ENCODE data around the gene PTGES3L.

Gene PTGES3L
- long read RNA-seq, donor 1, result 0 reads
- long read RNA-seq, donor 2, result 0 reads
- long read RNA-seq, donor 3, result 0 reads
- long read RNA-seq, donor 4, result 0 reads
- long read RNA-seq, donor 5, result 0 reads
- long read RNA-seq, donor 6, partial matches to known transcripts, result 0 of 1 reads
- long read RNA-seq, donor 6, other reads (novel, unspliced or antisense), result 0 of 1 reads
- long read RNA-seq, donor 7, result 0 reads
- long read RNA-seq, donor 8, result 0 reads

GRCh38 chr17:42979511-42980273, at the start of gene PTGES3L:
Gene PTGES3L (minus strand): TSS chr17:42980080. CDS start chr17:42980053, 27 bp downstream.
- no peak for DNase-seq

- no peak for DNase-seq
Measured at GRCh38 chr17:43028221-43028861, 48.5 kb upstream of the PTGES3L start.

DNA sequence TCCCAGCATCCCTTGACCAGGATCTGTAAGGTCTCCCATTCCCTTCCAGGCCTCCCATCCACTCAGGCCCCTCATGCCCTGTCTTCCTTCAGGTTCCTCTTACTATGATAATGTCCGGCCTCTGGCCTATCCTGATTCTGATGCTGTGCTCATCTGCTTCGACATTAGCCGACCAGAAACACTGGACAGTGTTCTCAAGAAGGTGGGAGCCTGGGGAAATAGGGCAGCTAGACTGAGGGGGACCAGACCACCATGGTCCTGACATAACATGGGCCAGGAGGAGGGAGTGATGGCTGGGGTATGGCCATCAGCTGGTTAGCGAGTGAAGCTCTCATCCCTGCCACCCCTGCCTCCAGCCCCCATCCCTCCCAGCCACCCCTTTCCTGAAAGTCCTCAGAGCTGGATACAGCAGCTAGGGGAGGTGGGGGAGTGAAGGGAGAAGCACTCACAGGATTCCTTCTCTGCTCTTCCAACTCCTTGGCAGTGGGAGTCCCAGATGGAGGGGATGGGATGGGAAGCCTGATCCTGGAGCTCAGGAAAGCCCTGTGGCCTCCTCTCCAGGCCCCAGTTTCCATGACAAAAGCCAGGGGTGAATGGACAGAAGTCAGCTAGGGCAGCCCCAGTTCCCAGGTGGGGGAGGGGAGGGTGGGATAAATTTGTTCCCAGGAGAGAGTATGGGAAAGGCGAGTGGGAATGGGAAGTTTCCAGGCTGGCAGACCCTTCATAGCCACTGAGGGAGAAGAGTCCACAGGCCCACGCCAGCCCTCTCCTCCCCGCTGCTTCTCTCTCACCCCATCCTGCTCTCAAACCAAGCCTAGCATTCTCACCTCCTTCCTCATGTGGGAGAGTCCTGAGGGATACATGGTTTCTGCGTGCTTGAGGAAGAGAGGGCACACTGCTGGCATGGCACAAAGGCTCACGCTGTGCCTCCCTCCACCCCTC, 47.5 kb upstream of the PTGES3L start:
- DNase-seq, result no peak

DNA sequence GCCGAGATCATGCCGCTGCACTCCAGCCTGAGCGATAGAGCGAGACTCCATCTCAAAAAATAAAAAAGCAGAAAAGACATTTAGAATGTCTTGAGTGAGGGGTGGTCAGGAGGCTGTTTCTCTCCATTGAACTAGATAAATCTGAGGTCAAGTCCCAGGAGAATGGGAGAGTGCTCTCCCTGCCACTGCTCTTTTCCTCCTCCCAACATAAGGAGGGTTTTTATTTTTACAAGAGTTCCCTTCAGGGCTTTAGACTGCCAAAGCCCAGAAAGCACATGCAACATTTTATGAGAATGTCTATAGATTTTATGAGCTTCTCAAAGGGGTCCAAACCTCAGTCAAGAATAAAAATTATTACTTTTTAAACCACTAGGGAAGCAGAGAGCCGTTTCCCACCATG, 46.7 kb upstream of the PTGES3L start:
- no peak for DNase-seq

- DNase-seq, result no peak
Measured at GRCh38 chr17:43025766-43026537, 46.1 kb upstream of the PTGES3L start.

- no peak for DNase-seq
Measured at GRCh38 chr17:43025290-43025657, 45.4 kb upstream of the PTGES3L start.

- peak; percentile 97 for DNase-seq
Measured at GRCh38 chr17:43024407-43025289, 44.8 kb upstream of the PTGES3L start, which contains the start of gene RND2. Gene RND2 (plus strand): TSS chr17:43025231. CDS start chr17:43025348, 117 bp downstream.

- peak; percentile 96 for DNase-seq
Measured at GRCh38 chr17:43021741-43022512, 42.0 kb upstream of the PTGES3L start, which contains the start of gene VAT1. Gene VAT1 (minus strand): TSS chr17:43022385. CDS start chr17:43022322, 63 bp downstream.

GRCh38 chr17:43020789-43021740, 41.2 kb upstream of the PTGES3L start:
- peak; percentile 67 for DNase-seq

- DNase-seq, result no peak
Measured at GRCh38 chr17:43020030-43020621, 40.2 kb upstream of the PTGES3L start.

DNA sequence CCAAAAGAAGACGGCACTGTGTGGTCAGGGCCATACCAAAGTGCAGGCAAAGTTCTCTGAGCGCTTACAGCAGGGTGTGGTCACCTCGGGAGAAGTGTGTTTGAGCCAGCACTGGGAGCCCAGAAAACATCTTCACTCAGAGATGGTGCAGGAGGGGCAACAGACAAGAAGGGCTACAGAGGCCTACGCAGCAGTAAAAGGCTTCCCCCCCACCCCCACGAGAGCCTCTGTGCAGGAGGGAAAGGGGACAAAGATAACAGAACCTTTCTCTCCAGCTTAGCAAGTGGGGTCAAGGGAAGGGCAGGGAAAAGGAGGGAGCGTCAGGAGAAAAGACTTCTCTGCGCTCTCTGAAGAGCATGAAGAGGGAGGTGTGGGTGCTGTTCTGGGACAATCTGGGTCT, 39.5 kb upstream of the PTGES3L start:
- no peak for DNase-seq

DNA sequence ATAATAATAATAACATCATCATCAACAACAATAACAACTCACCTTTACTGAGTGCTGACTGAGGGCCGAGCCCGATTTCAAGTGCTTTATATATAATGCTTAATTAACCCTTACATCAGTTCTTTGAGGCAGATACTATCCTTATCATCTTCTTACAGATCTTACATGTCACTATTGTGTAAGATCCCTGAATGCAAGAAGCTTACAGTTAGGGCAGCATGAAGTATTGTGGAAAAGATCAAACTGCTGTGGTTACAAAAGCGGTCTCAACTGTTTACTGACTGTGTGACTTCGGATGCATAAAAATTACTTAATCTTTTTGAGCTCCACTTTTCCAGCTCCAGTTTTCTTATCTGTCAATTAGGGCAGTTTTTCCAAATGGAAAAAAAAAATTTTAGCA, 39.1 kb upstream of the PTGES3L start:
- DNase-seq, result no peak

- no peak for DNase-seq
Measured at GRCh38 chr17:43018008-43018853, 38.4 kb upstream of the PTGES3L start.

GRCh38 chr17:43016216-43016615, 36.3 kb upstream of the PTGES3L start:
- no peak for DNase-seq

DNA sequence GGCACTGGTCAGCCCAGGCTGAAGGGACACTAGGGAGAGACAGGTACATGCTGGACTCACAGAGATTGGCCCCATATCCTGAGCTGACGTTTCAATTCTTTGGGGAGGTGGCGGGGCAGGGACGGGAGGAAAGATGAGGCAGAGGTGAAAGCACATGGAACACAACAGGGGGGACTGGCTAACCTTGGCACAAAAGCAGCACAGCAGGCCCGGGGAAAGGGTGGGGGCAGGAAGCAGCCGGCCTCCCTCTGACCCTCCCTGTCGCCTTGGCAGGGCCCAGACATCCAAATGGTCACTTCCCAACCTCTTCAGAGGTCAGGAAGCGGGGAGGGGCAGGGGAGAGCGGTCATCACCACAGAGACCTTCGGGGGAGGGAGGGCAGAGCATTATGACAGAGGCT, 35.7 kb upstream of the PTGES3L start:
- no peak for DNase-seq

DNA sequence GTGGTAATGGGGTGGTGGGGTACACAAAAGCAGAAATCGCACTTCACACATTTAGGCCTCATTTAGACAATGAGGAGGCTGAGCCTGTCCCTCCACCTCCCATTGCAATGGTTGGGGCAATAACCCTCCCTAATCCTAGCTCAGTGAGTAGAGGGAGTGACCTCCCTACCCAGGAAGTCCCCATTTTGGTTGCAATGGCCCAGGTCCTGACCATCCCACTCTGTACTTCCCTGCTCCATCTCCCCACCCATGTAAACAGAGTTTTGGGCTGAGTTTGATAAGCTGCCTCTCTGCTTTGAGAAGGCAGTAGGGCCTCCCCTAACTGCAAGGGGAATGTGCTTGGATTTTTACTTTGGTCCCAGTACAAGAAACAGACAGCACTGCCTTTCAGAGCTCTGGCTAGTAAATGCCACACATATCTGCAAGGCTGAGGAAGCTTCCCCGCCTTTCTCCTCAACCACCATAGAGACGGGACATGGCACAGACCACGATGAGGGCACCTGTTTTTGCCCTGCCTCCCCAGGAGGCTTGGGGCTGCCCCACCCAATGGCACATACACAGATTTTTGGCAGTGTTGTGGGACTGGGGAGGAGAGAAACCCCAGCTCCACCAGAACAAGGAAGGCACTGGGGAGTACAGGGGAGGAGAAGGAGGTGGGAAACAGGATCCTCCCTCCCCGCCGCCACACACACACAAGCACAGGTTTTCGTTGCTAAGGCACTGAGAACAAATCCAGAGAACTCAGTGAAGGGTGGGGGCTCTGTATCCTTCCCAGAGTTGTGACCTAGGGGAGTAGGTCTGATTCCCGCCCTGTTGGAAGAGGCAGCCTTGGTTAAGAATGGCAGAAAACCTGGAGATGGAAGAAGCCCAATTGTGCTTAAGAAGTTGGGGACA, 35.0 kb upstream of the PTGES3L start:
- DNase-seq, result no peak
